Measurements from ENCODE around the gene ROBO2.
A peak's percentile ranks its signal among the peaks of the same experiment; 100 is the strongest.

Gene ROBO2

GRCh38 chr3:77014226-77014625 is 25.7 kb upstream of the ROBO2 start:
- CTCF ChIA-PET: no interaction called here
- no peak for TF ChIP-seq CTCF (conservative IDR thresholded peaks at IDR 0.05; ENCODE audit: low read depth)
- no peak for DNase-seq (ENCODE audit: low spot score)
- POLR2A ChIA-PET (ENCODE audit: low non-redundant PET): no interaction called here
- H3K27ac ChIP-seq: no peak overlapping the region

- TF ChIP-seq CTCF (conservative IDR thresholded peaks at IDR 0.05; ENCODE audit: low read depth): no peak
- POLR2A ChIA-PET (ENCODE audit: low non-redundant PET): no interaction called here
- DNase-seq (ENCODE audit: low spot score): no peak
- H3K27ac ChIP-seq: no peak overlapping the region
- CTCF ChIA-PET: no interaction called here
Measured at GRCh38 chr3:77025471-77025870, 14.4 kb upstream of the ROBO2 start.

GRCh38 chr3:77026904-77027634 is 12.8 kb upstream of the ROBO2 start:
- ChIA-PET CTCF (no interaction called here), POLR2A (ENCODE audit: low non-redundant PET) (no interaction called here)
- no peak for DNase-seq (ENCODE audit: low spot score)
- no peak for TF ChIP-seq CTCF (conservative IDR thresholded peaks at IDR 0.05; ENCODE audit: low read depth)
- no peak overlapping the region for H3K27ac ChIP-seq

- ChIA-PET CTCF (no interaction called here), POLR2A (ENCODE audit: low non-redundant PET) (no interaction called here)
- DNase-seq (ENCODE audit: low spot score): no peak
- no peak for TF ChIP-seq CTCF (conservative IDR thresholded peaks at IDR 0.05; ENCODE audit: low read depth)
- H3K27ac ChIP-seq: no peak overlapping the region
Measured at GRCh38 chr3:77028005-77028404, 11.9 kb upstream of the ROBO2 start.

GRCh38 chr3:77038468-77038929 is 1.4 kb upstream of the ROBO2 start:
- TF ChIP-seq CTCF (conservative IDR thresholded peaks at IDR 0.05; ENCODE audit: low read depth): peak; percentile 53
- ChIA-PET CTCF (interaction anchor here (0.6 to 0.8 kb wide), 5 partner anchors 181 to 1888 kb away, joined by 3 to 5 read pairs (median 3); no protein-coding TSS in a partner anchor), POLR2A (ENCODE audit: low non-redundant PET) (no interaction called here)
- H3K27ac ChIP-seq: no peak overlapping the region
- DNase-seq (ENCODE audit: low spot score): peak; percentile 48

GRCh38 chr3:77038930-77039605 is 831 bp upstream of the ROBO2 start:
- TF ChIP-seq CTCF (conservative IDR thresholded peaks at IDR 0.05; ENCODE audit: low read depth): no peak
- H3K27ac ChIP-seq: no peak overlapping the region
- POLR2A ChIA-PET (ENCODE audit: low non-redundant PET): no interaction called here
- CTCF ChIA-PET: interaction anchor here (0.6 to 0.8 kb wide), 5 partner anchors 180 to 1888 kb away, joined by 3 to 5 read pairs (median 3); no protein-coding TSS in a partner anchor
- no peak for DNase-seq (ENCODE audit: low spot score)
